ENCODE measurements around the gene PCBP3. TPM values are rescaled to one million over a fixed set of nuclear protein-coding genes. Genes with fewer than 3 reads are reported as not detected.
A peak's percentile ranks its signal among the peaks of the same experiment; 100 is the strongest.

The PCBP3 gene
- total and polyA plus RNA-seq, 4 donors = 14.3 to 30.0 (median 22.5) TPM

GRCh38 chr21:45837936-45838335 lies 194.4 kb downstream of the PCBP3 start:
- 50% methylated on average over 3 of the region's 4 CpGs for WGBS (ENCODE audit: insufficient coverage)

DNA sequence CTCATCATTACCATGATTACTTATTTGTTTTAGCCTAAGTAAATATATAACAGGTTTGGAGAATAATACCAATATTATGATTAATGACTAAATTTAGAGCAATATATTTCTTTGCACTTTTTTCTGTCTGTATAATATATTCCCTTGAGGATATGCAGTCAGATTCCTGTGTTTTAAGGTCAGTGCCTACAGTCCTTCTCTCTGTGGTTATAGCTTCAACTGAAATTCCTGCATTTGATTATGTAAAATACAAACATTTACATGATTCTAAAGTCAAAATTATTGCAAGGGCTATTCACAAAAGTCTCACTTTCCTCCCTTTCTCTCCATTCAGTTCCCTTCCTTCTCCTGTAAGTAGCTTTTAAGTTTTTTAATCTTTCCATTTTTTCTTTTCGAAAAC lies 195.1 kb downstream of the PCBP3 start:
- no CpG with 5 or more reads among the region's 1 CpG for WGBS (ENCODE audit: insufficient coverage)
- Histone ChIP-seq H3K9me3 (ENCODE audit: control insufficient read depth, insufficient read depth, low read length) (peaks cover 3% of the 10 kb centered on the region), H3K27ac (ENCODE audit: low read depth, low read length) (no peak overlapping the region), H3K36me3 (ENCODE audit: control insufficient read depth, insufficient read depth, low read length) (peaks cover 4% of the 10 kb centered on the region), H3K4me1 (ENCODE audit: control insufficient read depth, insufficient read depth, low read length) (peaks cover 30% of the 10 kb centered on the region), H3K4me3 (ENCODE audit: low read depth, low read length) (no peak overlapping the region), H3K27me3 (ENCODE audit: control insufficient read depth, insufficient read depth, low read length) (no peaks in the 10 kb centered on the region)
- no peak for DNase-seq (ENCODE audit: low read depth in 4 of 6, low spot score in 6 of 6)

More at GRCh38 chr21:45837936-45838335, 194.4 kb downstream of the PCBP3 start:
- H3K4me1 ChIP-seq (ENCODE audit: control insufficient read depth, insufficient read depth, low read length) = peaks cover 37% of the 10 kb centered on the region
- H3K27ac ChIP-seq (ENCODE audit: low read depth, low read length) = no peak overlapping the region
- H3K4me3 ChIP-seq (ENCODE audit: low read depth, low read length) = no peak overlapping the region
- peaks cover 3% of the 10 kb centered on the region for H3K9me3 ChIP-seq (ENCODE audit: control insufficient read depth, insufficient read depth, low read length)
- no peaks in the 10 kb centered on the region for H3K27me3 ChIP-seq (ENCODE audit: control insufficient read depth, insufficient read depth, low read length)
- H3K36me3 ChIP-seq (ENCODE audit: control insufficient read depth, insufficient read depth, low read length) = peaks cover 4% of the 10 kb centered on the region
- DNase-seq (ENCODE audit: low read depth in 4 of 6, low spot score in 6 of 6) = no peak

DNA sequence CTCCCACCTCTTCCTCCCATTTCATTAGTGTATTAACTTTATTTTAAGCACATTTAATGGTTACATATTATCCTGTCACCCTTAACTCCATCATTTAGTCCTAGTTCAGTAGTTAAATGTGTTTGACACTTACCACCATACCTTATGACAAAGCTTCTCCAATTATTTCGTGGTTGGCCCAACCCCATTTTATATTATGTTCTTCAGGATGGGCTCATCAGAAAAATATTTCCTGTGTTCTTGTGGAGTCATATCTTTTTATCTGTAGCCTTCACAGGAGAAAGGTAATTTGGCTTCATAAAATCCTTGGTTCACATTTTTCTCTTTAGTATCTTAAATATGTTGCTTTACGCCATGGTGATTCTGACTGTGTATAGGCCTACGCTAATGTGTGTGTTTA lies 195.7 kb downstream of the PCBP3 start:
- Histone ChIP-seq H3K9me3 (ENCODE audit: control insufficient read depth, insufficient read depth, low read length) (peaks cover 3% of the 10 kb centered on the region), H3K4me3 (ENCODE audit: low read depth, low read length) (no peak overlapping the region), H3K36me3 (ENCODE audit: control insufficient read depth, insufficient read depth, low read length) (peaks cover 4% of the 10 kb centered on the region), H3K27me3 (ENCODE audit: control insufficient read depth, insufficient read depth, low read length) (no peaks in the 10 kb centered on the region), H3K27ac (ENCODE audit: low read depth, low read length) (no peak overlapping the region), H3K4me1 (ENCODE audit: control insufficient read depth, insufficient read depth, low read length) (peaks cover 23% of the 10 kb centered on the region)
- DNase-seq (ENCODE audit: low read depth in 4 of 6, low spot score in 6 of 6) = no peak
- WGBS (ENCODE audit: insufficient coverage) = 100% methylated on average over 2 of the region's 3 CpGs

- no peak overlapping the region for H3K4me3 ChIP-seq (ENCODE audit: low read depth, low read length)
- no peaks in the 10 kb centered on the region for H3K27me3 ChIP-seq (ENCODE audit: control insufficient read depth, insufficient read depth, low read length)
- H3K9me3 ChIP-seq (ENCODE audit: control insufficient read depth, insufficient read depth, low read length) = peaks cover 3% of the 10 kb centered on the region
- H3K36me3 ChIP-seq (ENCODE audit: control insufficient read depth, insufficient read depth, low read length) = no peaks in the 10 kb centered on the region
- 75% methylated on average over 4 of the region's 8 CpGs for WGBS (ENCODE audit: insufficient coverage)
- H3K4me1 ChIP-seq (ENCODE audit: control insufficient read depth, insufficient read depth, low read length) = peaks cover 12% of the 10 kb centered on the region
- DNase-seq (ENCODE audit: low read depth in 4 of 6, low spot score in 6 of 6) = no peak
- H3K27ac ChIP-seq (ENCODE audit: low read depth, low read length) = no peak overlapping the region
Measured at GRCh38 chr21:45841033-45841432, 197.5 kb downstream of the PCBP3 start.

- H3K36me3 ChIP-seq (ENCODE audit: control insufficient read depth, insufficient read depth, low read length) = no peaks in the 10 kb centered on the region
- peaks cover 4% of the 10 kb centered on the region for H3K4me1 ChIP-seq (ENCODE audit: control insufficient read depth, insufficient read depth, low read length)
- H3K4me3 ChIP-seq (ENCODE audit: low read depth, low read length) = no peak overlapping the region
- no peak for DNase-seq (ENCODE audit: low read depth in 4 of 6, low spot score in 6 of 6)
- WGBS (ENCODE audit: insufficient coverage) = no CpG with 5 or more reads among the region's 2 CpGs
- H3K27me3 ChIP-seq (ENCODE audit: control insufficient read depth, insufficient read depth, low read length) = no peaks in the 10 kb centered on the region
- no peak overlapping the region for H3K27ac ChIP-seq (ENCODE audit: low read depth, low read length)
- H3K9me3 ChIP-seq (ENCODE audit: control insufficient read depth, insufficient read depth, low read length) = peaks cover 3% of the 10 kb centered on the region
Measured at GRCh38 chr21:45843426-45843825, 199.9 kb downstream of the PCBP3 start.

- H3K27me3 ChIP-seq (ENCODE audit: control insufficient read depth, insufficient read depth, low read length) = no peaks in the 10 kb centered on the region
- DNase-seq (ENCODE audit: low read depth in 4 of 6, low spot score in 6 of 6) = no peak
- no peaks in the 10 kb centered on the region for H3K36me3 ChIP-seq (ENCODE audit: control insufficient read depth, insufficient read depth, low read length)
- peaks cover 3% of the 10 kb centered on the region for H3K9me3 ChIP-seq (ENCODE audit: control insufficient read depth, insufficient read depth, low read length)
- H3K4me1 ChIP-seq (ENCODE audit: control insufficient read depth, insufficient read depth, low read length) = peaks cover 4% of the 10 kb centered on the region
- no peak overlapping the region for H3K4me3 ChIP-seq (ENCODE audit: low read depth, low read length)
- 83% methylated on average over 6 of the region's 8 CpGs for WGBS (ENCODE audit: insufficient coverage)
- H3K27ac ChIP-seq (ENCODE audit: low read depth, low read length) = no peak overlapping the region
Measured at GRCh38 chr21:45844181-45844580, 200.7 kb downstream of the PCBP3 start.

DNA sequence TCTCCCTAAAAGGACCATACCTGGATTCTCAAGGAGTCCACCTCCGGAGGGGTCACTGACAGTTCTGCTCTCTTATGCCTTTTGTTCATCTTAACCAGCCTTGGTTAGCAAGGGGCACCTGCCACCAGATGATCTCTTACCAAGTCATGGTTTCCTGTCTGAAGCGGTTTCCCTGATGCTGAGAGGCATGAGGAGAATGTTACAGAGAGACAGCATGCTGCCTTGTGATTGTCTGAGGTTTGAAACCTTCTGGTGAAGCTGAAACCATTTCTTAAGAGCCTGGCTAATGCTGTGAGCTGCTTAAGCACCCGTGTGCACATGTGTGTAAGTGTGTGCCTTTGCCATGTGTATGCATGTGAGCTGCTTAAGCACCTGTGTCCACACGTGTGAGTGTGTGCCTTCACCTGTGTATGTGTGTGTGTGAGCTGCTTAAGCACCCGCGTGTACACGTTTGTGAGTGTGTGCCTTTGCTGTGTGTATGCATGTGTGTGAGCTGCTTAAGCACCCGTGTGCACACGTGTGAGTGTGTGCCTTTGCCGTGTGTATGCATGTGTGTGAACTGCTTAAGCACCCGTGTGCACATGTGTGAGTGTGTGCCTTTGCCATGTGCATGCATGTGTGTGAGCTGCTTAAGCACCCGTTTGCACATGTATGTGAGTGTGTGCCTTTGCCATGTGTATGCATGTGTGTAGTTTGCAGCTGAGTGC lies 201.7 kb downstream of the PCBP3 start:
- WGBS (ENCODE audit: insufficient coverage) = 96% methylated on average over 12 of the region's 12 CpGs
- no peak for DNase-seq (ENCODE audit: low read depth in 4 of 6, low spot score in 6 of 6)
- no peak overlapping the region for H3K27ac ChIP-seq (ENCODE audit: low read depth, low read length)
- H3K4me1 ChIP-seq (ENCODE audit: control insufficient read depth, insufficient read depth, low read length) = peaks cover 4% of the 10 kb centered on the region
- no peak overlapping the region for H3K4me3 ChIP-seq (ENCODE audit: low read depth, low read length)
- no peaks in the 10 kb centered on the region for H3K27me3 ChIP-seq (ENCODE audit: control insufficient read depth, insufficient read depth, low read length)
- H3K36me3 ChIP-seq (ENCODE audit: control insufficient read depth, insufficient read depth, low read length) = no peaks in the 10 kb centered on the region
- H3K9me3 ChIP-seq (ENCODE audit: control insufficient read depth, insufficient read depth, low read length) = peaks cover 3% of the 10 kb centered on the region

- Histone ChIP-seq H3K4me1 (ENCODE audit: control insufficient read depth, insufficient read depth, low read length) (peaks cover 4% of the 10 kb centered on the region), H3K4me3 (ENCODE audit: low read depth, low read length) (no peak overlapping the region), H3K27ac (ENCODE audit: low read depth, low read length) (no peak overlapping the region), H3K36me3 (ENCODE audit: control insufficient read depth, insufficient read depth, low read length) (no peaks in the 10 kb centered on the region), H3K27me3 (ENCODE audit: control insufficient read depth, insufficient read depth, low read length) (no peaks in the 10 kb centered on the region), H3K9me3 (ENCODE audit: control insufficient read depth, insufficient read depth, low read length) (peaks cover 3% of the 10 kb centered on the region)
- no peak for DNase-seq (ENCODE audit: low read depth in 4 of 6, low spot score in 6 of 6)
- WGBS (ENCODE audit: insufficient coverage) = 37% methylated on average over 3 of the region's 3 CpGs
Measured at GRCh38 chr21:45845770-45846090, 202.2 kb downstream of the PCBP3 start.

GRCh38 chr21:45846373-45847160 lies 203.0 kb downstream of the PCBP3 start:
- Histone ChIP-seq H3K9me3 (ENCODE audit: control insufficient read depth, insufficient read depth, low read length) (no peaks in the 10 kb centered on the region), H3K4me1 (ENCODE audit: control insufficient read depth, insufficient read depth, low read length) (peaks cover 4% of the 10 kb centered on the region), H3K27ac (ENCODE audit: low read depth, low read length) (no peak overlapping the region), H3K36me3 (ENCODE audit: control insufficient read depth, insufficient read depth, low read length) (no peaks in the 10 kb centered on the region), H3K4me3 (ENCODE audit: low read depth, low read length) (no peak overlapping the region), H3K27me3 (ENCODE audit: control insufficient read depth, insufficient read depth, low read length) (no peaks in the 10 kb centered on the region)
- WGBS (ENCODE audit: insufficient coverage) = 75% methylated on average over 7 of the region's 8 CpGs
- DNase-seq (ENCODE audit: low read depth in 4 of 6, low spot score in 6 of 6) = peak in 2 of 6 donors; percentile 55 to 56

- Histone ChIP-seq H3K9me3 (ENCODE audit: control insufficient read depth, insufficient read depth, low read length) (no peaks in the 10 kb centered on the region), H3K27me3 (ENCODE audit: control insufficient read depth, insufficient read depth, low read length) (no peaks in the 10 kb centered on the region), H3K27ac (ENCODE audit: low read depth, low read length) (no peak overlapping the region), H3K36me3 (ENCODE audit: control insufficient read depth, insufficient read depth, low read length) (no peaks in the 10 kb centered on the region), H3K4me3 (ENCODE audit: low read depth, low read length) (no peak overlapping the region), H3K4me1 (ENCODE audit: control insufficient read depth, insufficient read depth, low read length) (peaks cover 4% of the 10 kb centered on the region)
- 67% methylated on average over 8 of the region's 10 CpGs for WGBS (ENCODE audit: insufficient coverage)
- DNase-seq (ENCODE audit: low read depth in 4 of 6, low spot score in 6 of 6) = peak in 1 of 6 donors; percentile 58
Measured at GRCh38 chr21:45847870-45848269, 204.3 kb downstream of the PCBP3 start.

All from spinal cord (tissue), 10 donors.